ENCODE results near the gene LZTS2. TPM values are rescaled to one million over a fixed set of nuclear protein-coding genes. Genes with fewer than 3 reads are reported as not detected.

Gene LZTS2
- total and polyA plus RNA-seq, 2 of the 4 experiments (the other 2 are of a cell fraction), result 19.2 to 101 TPM

GRCh38 chr10:100997360-100998182 lies 2.0 kb upstream of the LZTS2 start (continued):
- no peak for TF ChIP-seq USF2 (IDR thresholded peaks at IDR 0.05; ENCODE audit: low read depth, low read length)

All from IMR-90 (cell line).